Measurements from ENCODE around the gene NSRP1. TPM values are rescaled to one million over a fixed set of nuclear protein-coding genes. Genes with fewer than 3 reads are reported as not detected.
"Not testable (repeated sequence)": the region's sequence is repeated elsewhere in the genome, so short reads cannot be mapped to it uniquely, and the experiment has no call there.

The NSRP1 gene
- total RNA-seq, 1 donor from 2014 or later, result 33.1 TPM

DNA sequence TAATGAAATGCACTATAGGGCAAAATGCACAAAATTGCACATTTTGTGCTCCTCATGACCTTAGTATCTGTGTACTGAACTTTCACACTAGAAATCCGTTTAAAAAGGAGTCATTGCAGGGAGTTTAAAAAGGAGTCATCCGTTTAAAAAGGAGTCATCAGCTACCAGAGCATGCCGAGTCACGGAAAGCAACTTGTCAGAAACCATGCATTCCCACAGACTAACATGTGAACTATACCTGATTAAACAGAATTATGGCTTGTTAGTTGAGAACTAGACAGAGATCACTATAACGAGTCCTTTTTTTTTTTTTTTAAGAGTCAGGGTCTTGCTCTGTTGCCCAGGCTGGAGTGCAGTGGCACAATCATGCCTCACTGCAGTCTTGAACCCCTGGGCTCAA, 83.0 kb downstream of the NSRP1 start:
- intact Hi-C loops (cut with DNase I), result no loop called here
- Histone ChIP-seq H3K4me3 (no peak overlapping the region), H3K9me3 (no peaks in the 10 kb centered on the region), H3K4me1 (no peaks in the 10 kb centered on the region), H3K27me3 (ENCODE audit: low read depth) (peaks cover 6% of the 10 kb centered on the region), H3K36me3 (peaks cover 3% of the 10 kb centered on the region), H3K27ac (no peak overlapping the region)
- ATAC-seq, result no peak
- DNase-seq, result no peak
- TF ChIP-seq, protein P1, sequence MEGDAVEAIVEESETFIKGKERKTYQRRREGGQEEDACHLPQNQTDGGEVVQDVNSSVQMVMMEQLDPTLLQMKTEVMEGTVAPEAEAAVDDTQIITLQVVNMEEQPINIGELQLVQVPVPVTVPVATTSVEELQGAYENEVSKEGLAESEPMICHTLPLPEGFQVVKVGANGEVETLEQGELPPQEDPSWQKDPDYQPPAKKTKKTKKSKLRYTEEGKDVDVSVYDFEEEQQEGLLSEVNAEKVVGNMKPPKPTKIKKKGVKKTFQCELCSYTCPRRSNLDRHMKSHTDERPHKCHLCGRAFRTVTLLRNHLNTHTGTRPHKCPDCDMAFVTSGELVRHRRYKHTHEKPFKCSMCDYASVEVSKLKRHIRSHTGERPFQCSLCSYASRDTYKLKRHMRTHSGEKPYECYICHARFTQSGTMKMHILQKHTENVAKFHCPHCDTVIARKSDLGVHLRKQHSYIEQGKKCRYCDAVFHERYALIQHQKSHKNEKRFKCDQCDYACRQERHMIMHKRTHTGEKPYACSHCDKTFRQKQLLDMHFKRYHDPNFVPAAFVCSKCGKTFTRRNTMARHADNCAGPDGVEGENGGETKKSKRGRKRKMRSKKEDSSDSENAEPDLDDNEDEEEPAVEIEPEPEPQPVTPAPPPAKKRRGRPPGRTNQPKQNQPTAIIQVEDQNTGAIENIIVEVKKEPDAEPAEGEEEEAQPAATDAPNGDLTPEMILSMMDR (IDR thresholded peaks at IDR 0.05), result no peak

DNA sequence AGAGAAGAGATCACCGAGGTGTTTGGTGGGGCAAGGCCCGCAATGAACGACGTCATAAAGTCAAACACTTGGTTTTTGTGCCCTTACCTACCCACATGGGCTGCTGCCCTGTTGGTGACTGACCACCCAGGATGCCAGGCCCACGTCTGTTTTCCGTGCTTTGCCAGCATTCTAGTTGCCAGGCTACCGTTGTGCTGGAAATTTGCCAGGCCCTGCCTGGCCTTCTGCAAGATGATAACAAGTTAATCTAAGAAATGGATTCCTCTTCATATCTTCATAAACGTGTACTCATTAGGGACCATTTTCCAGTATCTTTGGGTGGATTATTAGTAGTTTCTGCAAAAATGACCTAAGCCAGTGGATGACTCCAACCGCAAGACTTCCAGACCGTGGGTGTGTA, 83.5 kb downstream of the NSRP1 start:
- no peak for DNase-seq
- TF ChIP-seq, protein P1 (IDR thresholded peaks at IDR 0.05), result no peak
- intact Hi-C loops (cut with DNase I), result no loop called here

DNA sequence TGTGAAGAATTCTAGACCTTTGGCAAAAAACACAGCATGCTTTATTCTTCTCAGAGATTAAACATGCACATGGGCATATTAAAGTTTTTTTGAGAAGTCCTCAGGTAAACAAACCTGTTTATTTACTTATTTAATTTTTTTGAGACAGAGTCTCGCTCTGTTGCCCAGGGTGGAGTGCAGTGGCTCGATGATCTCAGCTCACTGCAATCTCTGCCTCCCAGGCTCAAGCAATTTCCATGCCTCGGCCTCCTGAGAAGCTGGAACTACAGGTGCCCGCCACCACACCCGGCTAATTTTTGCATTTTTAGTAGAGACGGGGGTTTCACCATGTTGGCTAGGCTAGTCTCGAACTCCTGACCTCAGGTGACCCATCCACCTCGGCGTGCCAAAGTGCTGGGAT, 84.0 kb downstream of the NSRP1 start:
- H3K27ac ChIP-seq; intact Hi-C loops (cut with DNase I); H3K4me1 ChIP-seq; H3K36me3 ChIP-seq; H3K27me3 ChIP-seq (ENCODE audit: low read depth); H3K9me3 ChIP-seq; H3K4me3 ChIP-seq; DNase-seq; ATAC-seq: not testable (repeated sequence)

More for the DNA sequence above, 83.5 kb downstream of the NSRP1 start:
- H3K27me3 ChIP-seq (ENCODE audit: low read depth), result peaks cover 8% of the 10 kb centered on the region
- H3K4me1 ChIP-seq, result no peaks in the 10 kb centered on the region
- H3K36me3 ChIP-seq, result peaks cover 3% of the 10 kb centered on the region
- no peak for ATAC-seq
- no peak overlapping the region for H3K4me3 ChIP-seq
- no peak overlapping the region for H3K27ac ChIP-seq
- H3K9me3 ChIP-seq, result no peaks in the 10 kb centered on the region

DNA sequence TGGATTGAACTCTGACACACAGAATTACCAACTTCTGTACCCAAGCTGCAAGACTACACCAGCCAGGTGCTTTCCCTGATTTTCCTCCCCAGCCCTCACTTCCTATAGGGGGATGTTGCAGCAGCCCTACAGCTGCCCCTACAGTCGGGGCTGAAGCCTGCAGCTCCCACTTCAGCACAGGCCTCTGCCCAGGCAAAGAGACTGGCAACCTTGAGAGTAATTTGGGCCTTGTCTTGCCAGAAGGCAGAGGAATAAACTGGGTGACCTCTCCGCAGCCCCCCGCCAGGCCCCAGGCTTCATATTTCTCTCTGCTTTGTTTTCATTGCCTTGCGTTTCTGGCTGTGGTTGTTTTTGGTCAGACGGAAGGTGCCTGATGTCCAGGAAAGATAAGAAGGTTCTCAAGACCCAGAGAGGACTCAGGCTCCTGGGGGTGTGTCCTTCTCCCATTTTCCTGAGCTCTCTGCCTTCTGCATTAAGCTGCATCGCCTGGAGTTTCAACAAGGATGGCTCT, 86.9 kb downstream of the NSRP1 start:
- intact Hi-C loops (cut with DNase I), result no loop called here

DNA sequence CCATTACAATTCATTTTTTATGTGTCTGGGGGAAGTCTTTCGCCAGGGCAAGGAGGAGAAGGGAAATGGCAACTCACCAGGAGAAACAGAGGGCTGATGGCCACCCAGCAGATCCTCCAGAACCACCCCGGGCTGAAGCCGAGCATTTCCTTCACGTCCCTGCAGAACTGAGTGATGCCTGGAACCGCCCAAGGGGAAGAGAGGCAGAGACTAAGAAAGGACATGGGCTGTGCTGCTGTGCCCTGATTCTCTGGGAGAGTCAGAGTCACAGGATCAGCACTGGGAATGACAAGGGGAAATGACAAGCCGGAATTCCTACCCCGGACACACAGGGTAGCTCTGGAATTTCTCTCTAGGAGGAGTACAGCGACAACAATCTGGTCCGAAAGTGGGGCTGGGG, 91.0 kb downstream of the NSRP1 start:
- DNase-seq (no peak), ATAC-seq (no peak)
- intact Hi-C loops (cut with DNase I), result no loop called here
- Histone ChIP-seq H3K9me3 (no peaks in the 10 kb centered on the region), H3K36me3 (peaks cover 4% of the 10 kb centered on the region), H3K27me3 (ENCODE audit: low read depth) (peaks cover 5% of the 10 kb centered on the region), H3K4me1 (no peaks in the 10 kb centered on the region), H3K27ac (no peak overlapping the region), H3K4me3 (no peak overlapping the region)
- TF ChIP-seq, protein P1 (IDR thresholded peaks at IDR 0.05), result no peak

More for the DNA sequence above, 86.9 kb downstream of the NSRP1 start:
- ATAC-seq (no peak), DNase-seq (no peak)
- H3K4me1 ChIP-seq, result no peaks in the 10 kb centered on the region
- peaks cover 8% of the 10 kb centered on the region for H3K27me3 ChIP-seq (ENCODE audit: low read depth)
- H3K9me3 ChIP-seq, result no peaks in the 10 kb centered on the region
- H3K4me3 ChIP-seq, result no peak overlapping the region
- no peak overlapping the region for H3K27ac ChIP-seq
- H3K36me3 ChIP-seq, result peaks cover 3% of the 10 kb centered on the region
- TF ChIP-seq, protein P1 (IDR thresholded peaks at IDR 0.05), result no peak

DNA sequence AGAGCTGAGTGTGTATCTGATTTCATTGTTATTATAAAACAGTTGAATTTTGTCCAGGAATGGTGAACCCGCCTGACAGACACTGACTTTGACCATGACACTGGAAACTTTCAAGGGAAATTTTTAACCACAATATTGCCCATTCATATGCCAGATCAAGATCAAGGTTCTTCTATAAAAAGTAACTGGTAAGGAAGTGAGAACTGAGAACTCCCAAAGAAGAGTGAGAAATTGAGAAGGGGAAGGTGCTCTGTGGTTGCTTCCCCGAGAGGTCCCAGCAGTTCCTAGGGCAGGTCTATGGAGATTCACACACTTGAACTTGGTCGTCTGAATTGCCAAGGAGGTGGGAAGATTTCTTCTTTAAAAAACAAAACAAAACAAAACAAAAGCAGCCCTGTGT, 91.6 kb downstream of the NSRP1 start:
- Histone ChIP-seq H3K27ac (no peak overlapping the region), H3K9me3 (no peaks in the 10 kb centered on the region), H3K4me1 (no peaks in the 10 kb centered on the region), H3K27me3 (ENCODE audit: low read depth) (peaks cover 3% of the 10 kb centered on the region), H3K36me3 (peaks cover 4% of the 10 kb centered on the region), H3K4me3 (no peak overlapping the region)
- DNase-seq, result no peak
- TF ChIP-seq, protein P1 (IDR thresholded peaks at IDR 0.05), result no peak
- no peak for ATAC-seq
- intact Hi-C loops (cut with DNase I), result no loop called here
